ENCODE data around the gene SCAMP2.
"Not testable (repeated sequence)": the region's sequence is repeated elsewhere in the genome, so short reads cannot be mapped to it uniquely, and the experiment has no call there.

Gene SCAMP2

GRCh38 chr15:74894383-74894782, 21.2 kb upstream of the SCAMP2 start:
- 96% methylated on average over 6 of the region's 7 CpGs for WGBS
- H2AK5ac ChIP-seq (ENCODE audit: low read length, severe bottlenecking); H2AFZ ChIP-seq (ENCODE audit: low read depth, low read length); H3K4me3 ChIP-seq (ENCODE audit: insufficient read depth in 1 of 2, low read depth in 1 of 2, low read length in 2 of 2); H2BK15ac ChIP-seq (ENCODE audit: low read depth, poor library complexity, severe bottlenecking); H3K4me2 ChIP-seq (ENCODE audit: low read length, poor library complexity, severe bottlenecking); H3K9me3 ChIP-seq (ENCODE audit: control insufficient read depth, low read length); DNase-seq; H3K14ac ChIP-seq (ENCODE audit: low read length in 2 of 2); H4K8ac ChIP-seq (ENCODE audit: low read length); H2BK12ac ChIP-seq (ENCODE audit: low read length in 2 of 2); H3K4ac ChIP-seq (ENCODE audit: low read depth in 1 of 2, low read length in 2 of 2); H3K27ac ChIP-seq (ENCODE audit: low read length, poor library complexity, severe bottlenecking); H2BK5ac ChIP-seq (ENCODE audit: low read depth, low read length, poor library complexity, severe bottlenecking); H3K27me3 ChIP-seq (ENCODE audit: control insufficient read depth in 1 of 2, insufficient read depth in 1 of 2, low read length in 2 of 2); H3K18ac ChIP-seq (ENCODE audit: low read depth in 1 of 2, low read length in 2 of 2); H3K4me1 ChIP-seq (ENCODE audit: control insufficient read depth, insufficient read depth, low read depth, low read length); H3K9ac ChIP-seq (ENCODE audit: low read length); H3K23ac ChIP-seq (ENCODE audit: low read length in 2 of 2); H2BK120ac ChIP-seq (ENCODE audit: low read depth, low read length); H4K91ac ChIP-seq (ENCODE audit: low read length): not testable (repeated sequence)
- H3K36me3 ChIP-seq (ENCODE audit: control insufficient read depth in 1 of 2, insufficient read depth in 2 of 2, low read depth in 1 of 2, low read length in 2 of 2) = peaks cover 53 to 60% of the 10 kb centered on the region in 2 experiments
- peaks cover 23% of the 10 kb centered on the region for H3K79me1 ChIP-seq (replicated peaks; ENCODE audit: low read length, poor library complexity, severe bottlenecking)

- no peak overlapping the region for H4K8ac ChIP-seq (ENCODE audit: low read length)
- H3K27ac ChIP-seq (ENCODE audit: low read length, poor library complexity, severe bottlenecking) = no peak overlapping the region
- H3K4me1 ChIP-seq (ENCODE audit: control insufficient read depth, insufficient read depth, low read depth, low read length) = peaks cover 14% of the 10 kb centered on the region
- H2BK12ac ChIP-seq (ENCODE audit: low read length in 2 of 2) = no peak overlapping the region
- H3K4ac ChIP-seq (ENCODE audit: low read depth in 1 of 2, low read length in 2 of 2) = no peak overlapping the region
- H3K4me2 ChIP-seq (ENCODE audit: low read length, poor library complexity, severe bottlenecking) = no peak overlapping the region
- DNase-seq = no peak
- H2BK5ac ChIP-seq (ENCODE audit: low read depth, low read length, poor library complexity, severe bottlenecking) = no peak overlapping the region
- H3K9ac ChIP-seq (ENCODE audit: low read length) = no peak overlapping the region
- H3K9me3 ChIP-seq (ENCODE audit: control insufficient read depth, low read length) = no peaks in the 10 kb centered on the region
- H2BK120ac ChIP-seq (ENCODE audit: low read depth, low read length) = no peak overlapping the region
- no peak overlapping the region for H2AK5ac ChIP-seq (ENCODE audit: low read length, severe bottlenecking)
- no peak overlapping the region for H3K23ac ChIP-seq (ENCODE audit: low read length in 2 of 2)
- 90% methylated on average over 3 of the region's 3 CpGs for WGBS
- no peaks in the 10 kb centered on the region for H3K27me3 ChIP-seq (ENCODE audit: control insufficient read depth in 1 of 2, insufficient read depth in 1 of 2, low read length in 2 of 2)
- H3K14ac ChIP-seq (ENCODE audit: low read length in 2 of 2) = no peak overlapping the region
- H3K79me1 ChIP-seq (replicated peaks; ENCODE audit: low read length, poor library complexity, severe bottlenecking) = peaks cover 23% of the 10 kb centered on the region
- H3K18ac ChIP-seq (ENCODE audit: low read depth in 1 of 2, low read length in 2 of 2) = no peak overlapping the region
- H3K4me3 ChIP-seq (ENCODE audit: insufficient read depth in 1 of 2, low read depth in 1 of 2, low read length in 2 of 2) = no peak overlapping the region
- H4K91ac ChIP-seq (ENCODE audit: low read length) = no peak overlapping the region
- no peak overlapping the region for H2BK15ac ChIP-seq (ENCODE audit: low read depth, poor library complexity, severe bottlenecking)
- no peak overlapping the region for H2AFZ ChIP-seq (ENCODE audit: low read depth, low read length)
- H3K36me3 ChIP-seq (ENCODE audit: control insufficient read depth in 1 of 2, insufficient read depth in 2 of 2, low read depth in 1 of 2, low read length in 2 of 2) = peaks cover 46 to 54% of the 10 kb centered on the region in 2 experiments
Measured at GRCh38 chr15:74893627-74894026, 20.5 kb upstream of the SCAMP2 start.

GRCh38 chr15:74892931-74893330, 19.8 kb upstream of the SCAMP2 start:
- WGBS = 100% methylated on average over 1 of the region's 2 CpGs
- H2AFZ ChIP-seq (ENCODE audit: low read depth, low read length) = no peak overlapping the region

GRCh38 chr15:74892313-74892712, 19.1 kb upstream of the SCAMP2 start:
- no peak overlapping the region for H3K4ac ChIP-seq (ENCODE audit: low read depth in 1 of 2, low read length in 2 of 2)
- H3K4me2 ChIP-seq (ENCODE audit: low read length, poor library complexity, severe bottlenecking) = no peak overlapping the region
- no peak overlapping the region for H2AK5ac ChIP-seq (ENCODE audit: low read length, severe bottlenecking)
- H2BK5ac ChIP-seq (ENCODE audit: low read depth, low read length, poor library complexity, severe bottlenecking) = no peak overlapping the region
- H3K27me3 ChIP-seq (ENCODE audit: control insufficient read depth in 1 of 2, insufficient read depth in 1 of 2, low read length in 2 of 2) = no peaks in the 10 kb centered on the region
- peak overlapping the region in 1 of 2 experiments; percentile 9 for H3K23ac ChIP-seq (ENCODE audit: low read length in 2 of 2)
- no peak overlapping the region for H3K18ac ChIP-seq (ENCODE audit: low read depth in 1 of 2, low read length in 2 of 2)
- H3K36me3 ChIP-seq (ENCODE audit: control insufficient read depth in 1 of 2, insufficient read depth in 2 of 2, low read depth in 1 of 2, low read length in 2 of 2) = peaks cover 43% of the 10 kb centered on the region in 2 experiments
- no peak overlapping the region for H2BK120ac ChIP-seq (ENCODE audit: low read depth, low read length)
- H3K4me3 ChIP-seq (ENCODE audit: insufficient read depth in 1 of 2, low read depth in 1 of 2, low read length in 2 of 2) = no peak overlapping the region
- H3K79me1 ChIP-seq (replicated peaks; ENCODE audit: low read length, poor library complexity, severe bottlenecking) = peaks cover 23% of the 10 kb centered on the region
- no peak overlapping the region for H2AFZ ChIP-seq (ENCODE audit: low read depth, low read length)
- no peak for DNase-seq
- no peak overlapping the region for H4K8ac ChIP-seq (ENCODE audit: low read length)
- H3K9ac ChIP-seq (ENCODE audit: low read length) = no peak overlapping the region
- no peak overlapping the region for H2BK15ac ChIP-seq (ENCODE audit: low read depth, poor library complexity, severe bottlenecking)
- no peak overlapping the region for H3K14ac ChIP-seq (ENCODE audit: low read length in 2 of 2)
- H3K27ac ChIP-seq (ENCODE audit: low read length, poor library complexity, severe bottlenecking) = no peak overlapping the region
- no peaks in the 10 kb centered on the region for H3K9me3 ChIP-seq (ENCODE audit: control insufficient read depth, low read length)
- no peak overlapping the region for H2BK12ac ChIP-seq (ENCODE audit: low read length in 2 of 2)
- H3K4me1 ChIP-seq (ENCODE audit: control insufficient read depth, insufficient read depth, low read depth, low read length) = peaks cover 15% of the 10 kb centered on the region
- 100% methylated on average over 3 of the region's 3 CpGs for WGBS
- H4K91ac ChIP-seq (ENCODE audit: low read length) = no peak overlapping the region

More at GRCh38 chr15:74892931-74893330, 19.8 kb upstream of the SCAMP2 start:
- Histone ChIP-seq H3K4ac (ENCODE audit: low read depth in 1 of 2, low read length in 2 of 2) (no peak overlapping the region), H3K18ac (ENCODE audit: low read depth in 1 of 2, low read length in 2 of 2) (no peak overlapping the region), H2BK5ac (ENCODE audit: low read depth, low read length, poor library complexity, severe bottlenecking) (no peak overlapping the region), H3K79me1 (replicated peaks; ENCODE audit: low read length, poor library complexity, severe bottlenecking) (peaks cover 23% of the 10 kb centered on the region), H2AK5ac (ENCODE audit: low read length, severe bottlenecking) (no peak overlapping the region), H2BK12ac (ENCODE audit: low read length in 2 of 2) (no peak overlapping the region), H3K23ac (ENCODE audit: low read length in 2 of 2) (no peak overlapping the region), H3K36me3 (ENCODE audit: control insufficient read depth in 1 of 2, insufficient read depth in 2 of 2, low read depth in 1 of 2, low read length in 2 of 2) (peaks cover 46 to 49% of the 10 kb centered on the region in 2 experiments), H3K27ac (ENCODE audit: low read length, poor library complexity, severe bottlenecking) (no peak overlapping the region), H3K4me2 (ENCODE audit: low read length, poor library complexity, severe bottlenecking) (no peak overlapping the region), H2BK15ac (ENCODE audit: low read depth, poor library complexity, severe bottlenecking) (no peak overlapping the region), H3K4me3 (ENCODE audit: insufficient read depth in 1 of 2, low read depth in 1 of 2, low read length in 2 of 2) (no peak overlapping the region), H3K27me3 (ENCODE audit: control insufficient read depth in 1 of 2, insufficient read depth in 1 of 2, low read length in 2 of 2) (no peaks in the 10 kb centered on the region), H3K9me3 (ENCODE audit: control insufficient read depth, low read length) (no peaks in the 10 kb centered on the region), H3K4me1 (ENCODE audit: control insufficient read depth, insufficient read depth, low read depth, low read length) (peaks cover 15% of the 10 kb centered on the region), H4K8ac (ENCODE audit: low read length) (no peak overlapping the region), H2BK120ac (ENCODE audit: low read depth, low read length) (no peak overlapping the region), H3K9ac (ENCODE audit: low read length) (no peak overlapping the region), H3K14ac (ENCODE audit: low read length in 2 of 2) (no peak overlapping the region), H4K91ac (ENCODE audit: low read length) (no peak overlapping the region)
- DNase-seq = no peak

Data from mesenchymal stem cell (in vitro differentiated cells and primary cell).